ENCODE results near the gene PRKACA. TPM values are rescaled to one million over a fixed set of nuclear protein-coding genes. Genes with fewer than 3 reads are reported as not detected.
A peak's percentile ranks its signal among the peaks of the same experiment; 100 is the strongest.
"Not testable (repeated sequence)": the region's sequence is repeated elsewhere in the genome, so short reads cannot be mapped to it uniquely, and the experiment has no call there.

Gene PRKACA
- total RNA-seq, 2 experiments from 2014 or later, result 21.1 to 62.0 TPM

- Histone ChIP-seq H3K9me3 (ENCODE audit: low read length) (no peaks in the 10 kb centered on the region), H4K20me1 (ENCODE audit: insufficient read depth, low read length) (no peaks in the 10 kb centered on the region), H3K4me2 (ENCODE audit: low read length) (no peak overlapping the region), H2AFZ (ENCODE audit: low read length) (no peak overlapping the region), H3K4me3 (ENCODE audit: low read depth, low read length, poor library complexity, severe bottlenecking) (no peak overlapping the region), H3K79me2 (ENCODE audit: insufficient read depth, low read depth, low read length) (no peaks in the 10 kb centered on the region), H3K4me1 (ENCODE audit: insufficient read depth, low read length, poor library complexity, severe bottlenecking) (no peaks in the 10 kb centered on the region), H3K9me2 (ENCODE audit: insufficient read depth, low read length) (no peaks in the 10 kb centered on the region), H3K27ac (ENCODE audit: low read depth, low read length, poor library complexity, severe bottlenecking) (no peak overlapping the region), H3K36me3 (ENCODE audit: insufficient read depth, low read length) (no peaks in the 10 kb centered on the region)
- BruUV-seq (replicated peaks), result no TSS peak
- ChIA-PET CTCF (ENCODE audit: unreplicated experiment) (no interaction called here), POLR2A (interaction anchor here (0.5 kb wide), 1 partner anchor 198 kb away, joined by 3 read pairs; no protein-coding TSS in a partner anchor)
- TF ChIP-seq CTCF (conservative IDR thresholded peaks at IDR 0.05; ENCODE audit: low read length) (peak; percentile 69), EZH2phosphoT487 (IDR thresholded peaks at IDR 0.05; ENCODE audit: borderline replicate concordance, low read depth, low read length) (no peak)
- intact Hi-C loops (cut with micrococcal nuclease; ENCODE audit: unreplicated experiment), result no loop called here
- peak; percentile 33 for DNase-seq (ENCODE audit: low spot score)
These were observed 30.4 kb upstream of the PRKACA start for GRCh38 chr19:14147797-14148605.

GRCh38 chr19:14146789-14147216 is 29.2 kb upstream of the PRKACA start:
- Histone ChIP-seq H3K36me3 (ENCODE audit: insufficient read depth, low read length) (no peaks in the 10 kb centered on the region), H3K9me3 (ENCODE audit: low read length) (no peaks in the 10 kb centered on the region), H4K20me1 (ENCODE audit: insufficient read depth, low read length) (no peaks in the 10 kb centered on the region), H3K4me1 (ENCODE audit: insufficient read depth, low read length, poor library complexity, severe bottlenecking) (no peaks in the 10 kb centered on the region), H3K79me2 (ENCODE audit: insufficient read depth, low read depth, low read length) (no peaks in the 10 kb centered on the region), H3K4me3 (ENCODE audit: low read depth, low read length, poor library complexity, severe bottlenecking) (no peak overlapping the region), H3K27ac (ENCODE audit: low read depth, low read length, poor library complexity, severe bottlenecking) (no peak overlapping the region), H2AFZ (ENCODE audit: low read length) (no peak overlapping the region), H3K4me2 (ENCODE audit: low read length) (no peak overlapping the region), H3K9me2 (ENCODE audit: insufficient read depth, low read length) (no peaks in the 10 kb centered on the region)
- intact Hi-C loops (cut with micrococcal nuclease; ENCODE audit: unreplicated experiment), result no loop called here
- CTCF ChIA-PET (ENCODE audit: unreplicated experiment), result no interaction called here
- BruUV-seq (replicated peaks), result no TSS peak
- DNase-seq (ENCODE audit: low spot score), result no peak
- TF ChIP-seq CTCF (conservative IDR thresholded peaks at IDR 0.05; ENCODE audit: low read length) (no peak), EZH2phosphoT487 (IDR thresholded peaks at IDR 0.05; ENCODE audit: borderline replicate concordance, low read depth, low read length) (no peak)
- POLR2A ChIA-PET, result no interaction called here

- DNase-seq (ENCODE audit: low spot score); intact Hi-C loops (cut with micrococcal nuclease; ENCODE audit: unreplicated experiment); CTCF ChIA-PET (ENCODE audit: unreplicated experiment); H4K20me1 ChIP-seq (ENCODE audit: insufficient read depth, low read length); H3K4me3 ChIP-seq (ENCODE audit: low read depth, low read length, poor library complexity, severe bottlenecking); H3K4me2 ChIP-seq (ENCODE audit: low read length); H3K9me3 ChIP-seq (ENCODE audit: low read length); BruUV-seq (replicated peaks); H3K4me1 ChIP-seq (ENCODE audit: insufficient read depth, low read length, poor library complexity, severe bottlenecking); H2AFZ ChIP-seq (ENCODE audit: low read length); H3K79me2 ChIP-seq (ENCODE audit: insufficient read depth, low read depth, low read length); H3K9me2 ChIP-seq (ENCODE audit: insufficient read depth, low read length); H3K36me3 ChIP-seq (ENCODE audit: insufficient read depth, low read length); H3K27ac ChIP-seq (ENCODE audit: low read depth, low read length, poor library complexity, severe bottlenecking): not testable (repeated sequence)
- POLR2A ChIA-PET, result interaction anchor here (0.7 kb wide), 1 partner anchor 9 kb away, joined by 5 read pairs; the partner anchor contains the start of gene ASF1B
These were observed 28.6 kb upstream of the PRKACA start for GRCh38 chr19:14146169-14146568.

Data from OCI-LY7 (cell line).